HG02885 (cell line): Measurements from ENCODE around the gene OAS2.

ENCODE experiments used
- ATAC-seq: cut with Tn5 transposase; IDR thresholded peaks from one replicate; pipeline ENCODE4 v1.9.1; 2021; ENCODE audit warnings: mild to moderate bottlenecking; ENCODE audit not compliant: unreplicated experiment, poor library complexity

OAS2 gene

GRCh38 chr12:112978163-112979040 lies at the start of gene OAS2:
Gene OAS2 (plus strand): TSS chr12:112978519. CDS start chr12:112978609, 90 bp downstream.
- ATAC-seq, result peak; percentile 74

GRCh38 chr12:112928978-112929377 lies 49.3 kb upstream of the OAS2 start:
- ATAC-seq, result no peak

GRCh38 chr12:112929715-112930114 lies 48.6 kb upstream of the OAS2 start:
- ATAC-seq, result no peak

- no peak for ATAC-seq
Observed at GRCh38 chr12:112930350-112930749, 48.0 kb upstream of the OAS2 start.

GRCh38 chr12:112932485-112933128 lies 45.7 kb upstream of the OAS2 start:
- no peak for ATAC-seq

GRCh38 chr12:112933129-112933505 lies 45.2 kb upstream of the OAS2 start:
- ATAC-seq, result no peak

GRCh38 chr12:112936264-112936663 lies 42.1 kb upstream of the OAS2 start:
- no peak for ATAC-seq

- ATAC-seq, result no peak
Observed at GRCh38 chr12:112936927-112937326, 41.4 kb upstream of the OAS2 start.

GRCh38 chr12:112937741-112938719 lies 40.3 kb upstream of the OAS2 start, which contains the start of gene OAS3:
Gene OAS3 (plus strand): TSS chr12:112938474. CDS start chr12:112938531, 57 bp downstream.
- ATAC-seq, result peak; percentile 49

GRCh38 chr12:112938751-112939150 lies 39.6 kb upstream of the OAS2 start:
- ATAC-seq, result no peak

- ATAC-seq, result no peak
Observed at GRCh38 chr12:112939761-112940381, 38.4 kb upstream of the OAS2 start.

GRCh38 chr12:112941528-112942335 lies 36.6 kb upstream of the OAS2 start:
- no peak for ATAC-seq

- ATAC-seq, result no peak
Observed at GRCh38 chr12:112942572-112942971, 35.7 kb upstream of the OAS2 start.

GRCh38 chr12:112944024-112944690 lies 34.2 kb upstream of the OAS2 start:
- ATAC-seq, result no peak

GRCh38 chr12:112945515-112945914 lies 32.8 kb upstream of the OAS2 start:
- ATAC-seq, result no peak

- no peak for ATAC-seq
Observed at GRCh38 chr12:112946236-112947000, 31.9 kb upstream of the OAS2 start.

- no peak for ATAC-seq
Observed at GRCh38 chr12:112947314-112947713, 31.0 kb upstream of the OAS2 start.

GRCh38 chr12:112947761-112948160 lies 30.6 kb upstream of the OAS2 start:
- no peak for ATAC-seq
